ENCODE results near the gene POU2AF3. TPM values are rescaled to one million over a fixed set of nuclear protein-coding genes. Genes with fewer than 3 reads are reported as not detected.

Gene POU2AF3
- total RNA-seq, 6 experiments from 2014 or later, result not detected

DNA sequence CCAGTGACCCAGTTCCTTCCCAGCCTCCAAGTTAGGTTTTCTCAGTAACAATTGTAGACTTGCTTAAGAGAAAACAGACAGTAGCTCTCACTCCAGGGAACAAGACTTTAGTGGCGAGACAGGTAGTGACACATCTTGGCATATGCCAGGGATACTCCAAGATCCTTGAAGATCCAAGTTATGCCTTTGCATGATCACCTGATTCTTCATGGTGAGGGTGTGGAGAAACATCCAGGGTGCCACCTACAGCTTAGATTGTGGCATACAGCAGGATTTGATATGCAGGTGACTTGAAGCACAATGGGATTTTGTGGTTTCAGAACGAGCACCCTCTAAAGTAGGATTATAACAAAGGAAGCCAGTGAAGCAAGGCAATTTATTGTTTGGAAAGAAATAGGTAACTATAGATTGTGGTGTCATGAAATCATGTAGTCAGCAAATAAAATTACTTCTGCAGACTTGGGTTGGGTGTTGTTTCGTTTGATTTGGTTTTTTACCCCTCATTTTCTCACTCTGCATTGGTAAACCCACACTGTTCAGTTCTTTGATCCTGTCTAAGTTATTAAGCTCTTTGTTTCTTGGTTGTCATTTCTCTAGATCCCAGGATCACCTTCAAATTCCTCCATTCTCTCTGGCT lies 9.2 kb downstream of the POU2AF3 start:
- Mint-ChIP-seq H3K27me3 (ENCODE audit: insufficient read depth) (peaks cover 47% of the 10 kb centered on the region), H3K4me1 (ENCODE audit: low read depth) (no peaks in the 10 kb centered on the region), H3K36me3 (ENCODE audit: low read depth) (no peaks in the 10 kb centered on the region), H3K9me3 (no peaks in the 10 kb centered on the region), H3K4me3 (no peak overlapping the region), H3K27ac (no peak overlapping the region)
- no peak for DNase-seq
- no peak for TF ChIP-seq CTCF (IDR thresholded peaks at IDR 0.05)

- Mint-ChIP-seq H3K27ac (no peak overlapping the region), H3K36me3 (ENCODE audit: low read depth) (no peaks in the 10 kb centered on the region), H3K27me3 (ENCODE audit: insufficient read depth) (peaks cover 42% of the 10 kb centered on the region), H3K4me3 (no peak overlapping the region), H3K9me3 (no peaks in the 10 kb centered on the region), H3K4me1 (ENCODE audit: low read depth) (no peaks in the 10 kb centered on the region)
- TF ChIP-seq CTCF (IDR thresholded peaks at IDR 0.05), result no peak
- no peak for DNase-seq
These were observed 9.8 kb downstream of the POU2AF3 start for GRCh38 chr11:111308140-111308539.

DNA sequence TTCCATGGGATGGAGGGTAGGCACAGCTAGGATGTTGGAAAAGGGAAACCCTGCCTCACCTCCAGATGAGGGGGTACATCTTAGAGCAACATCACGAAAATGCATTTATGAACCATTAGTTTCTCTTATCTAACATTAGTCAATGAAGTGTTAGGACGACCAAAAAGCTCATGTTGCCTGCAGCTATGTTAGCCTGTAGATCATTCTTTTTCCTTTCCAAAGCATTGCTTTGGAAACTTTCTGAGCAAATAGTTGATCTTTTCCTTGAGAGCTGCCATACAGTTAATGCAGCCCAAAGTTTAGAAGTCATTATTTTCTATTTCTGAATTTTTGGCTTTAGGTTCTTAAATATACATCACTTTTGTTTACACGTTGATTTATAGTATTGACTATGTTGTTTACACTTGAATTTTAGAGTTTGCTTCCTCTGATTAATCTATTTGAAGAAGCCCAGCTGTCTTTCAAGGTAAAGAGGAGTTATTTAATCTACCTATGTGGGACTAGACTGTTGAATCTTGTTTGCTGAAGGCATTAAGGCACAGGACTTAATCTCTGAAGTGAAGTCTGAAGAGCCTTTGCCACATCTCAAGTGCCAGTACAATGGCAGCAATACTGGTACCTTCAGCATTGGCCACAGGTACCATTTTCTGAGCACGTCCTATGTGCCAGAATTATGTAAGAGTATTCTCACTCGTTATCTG lies 11.0 kb downstream of the POU2AF3 start:
- no peak for TF ChIP-seq CTCF (IDR thresholded peaks at IDR 0.05)
- Mint-ChIP-seq H3K4me1 (ENCODE audit: low read depth) (no peaks in the 10 kb centered on the region), H3K27ac (no peak overlapping the region), H3K4me3 (no peak overlapping the region), H3K27me3 (ENCODE audit: insufficient read depth) (peaks cover 37% of the 10 kb centered on the region), H3K9me3 (no peaks in the 10 kb centered on the region), H3K36me3 (ENCODE audit: low read depth) (no peaks in the 10 kb centered on the region)
- no peak for DNase-seq

DNA sequence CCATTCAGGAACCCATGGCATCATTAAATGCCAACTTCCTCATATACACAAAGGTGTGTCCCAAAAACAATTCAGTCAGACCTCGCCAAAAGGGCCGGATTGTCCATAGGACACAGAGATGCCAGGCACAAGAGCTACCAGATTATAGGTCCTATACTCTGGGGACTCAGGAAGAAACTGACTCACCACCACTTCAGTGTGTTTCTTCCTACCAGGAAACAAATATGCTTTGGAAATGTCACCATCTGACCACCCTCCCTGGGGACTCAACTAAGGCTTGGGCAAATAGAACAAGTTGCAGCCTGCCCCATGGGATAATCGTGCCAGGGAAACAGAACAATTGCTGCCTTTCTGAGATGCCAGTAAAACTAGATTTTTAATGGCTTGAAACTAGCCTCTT lies 11.7 kb downstream of the POU2AF3 start:
- Mint-ChIP-seq H3K27ac (no peak overlapping the region), H3K4me1 (ENCODE audit: low read depth) (no peaks in the 10 kb centered on the region), H3K27me3 (ENCODE audit: insufficient read depth) (peaks cover 32% of the 10 kb centered on the region), H3K9me3 (no peaks in the 10 kb centered on the region), H3K4me3 (no peak overlapping the region), H3K36me3 (ENCODE audit: low read depth) (no peaks in the 10 kb centered on the region)
- DNase-seq, result no peak
- no peak for TF ChIP-seq CTCF (IDR thresholded peaks at IDR 0.05)

DNA sequence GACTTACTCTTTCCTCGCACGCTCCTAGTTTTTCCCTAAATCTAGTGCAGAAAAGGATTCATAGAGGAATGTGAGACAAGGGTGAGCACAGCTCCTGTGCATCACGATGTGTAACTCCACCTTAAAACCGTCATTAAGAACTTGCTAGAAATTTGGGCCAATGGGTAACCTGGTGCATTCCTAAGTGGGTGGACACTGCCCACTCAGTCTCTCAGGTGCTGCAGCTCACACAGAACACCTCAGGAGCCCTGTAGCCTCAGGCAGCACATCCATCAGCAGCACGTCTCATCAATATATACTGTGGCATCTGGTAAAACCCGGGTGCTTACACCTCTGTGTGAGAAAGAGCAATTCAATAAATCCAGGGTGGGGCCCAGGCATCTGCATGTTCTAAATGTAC lies 12.4 kb downstream of the POU2AF3 start:
- no peak overlapping the region for H3K27ac Mint-ChIP-seq

More for the DNA sequence above, 12.4 kb downstream of the POU2AF3 start:
- no peak for DNase-seq
- H3K9me3 Mint-ChIP-seq, result no peaks in the 10 kb centered on the region
- no peaks in the 10 kb centered on the region for H3K36me3 Mint-ChIP-seq (ENCODE audit: low read depth)
- peaks cover 35% of the 10 kb centered on the region for H3K27me3 Mint-ChIP-seq (ENCODE audit: insufficient read depth)
- no peak for TF ChIP-seq CTCF (IDR thresholded peaks at IDR 0.05)
- H3K4me3 Mint-ChIP-seq, result no peak overlapping the region
- H3K4me1 Mint-ChIP-seq (ENCODE audit: low read depth), result no peaks in the 10 kb centered on the region

Data from HFFc6 (cell line).